Measurements from ENCODE around the gene AGL. TPM values are rescaled to one million over a fixed set of nuclear protein-coding genes. Genes with fewer than 3 reads are reported as not detected.
A peak's percentile ranks its signal among the peaks of the same experiment; 100 is the strongest.
"Not testable (repeated sequence)": the region's sequence is repeated elsewhere in the genome, so short reads cannot be mapped to it uniquely, and the experiment has no call there.

Gene AGL
- polyA plus RNA-seq (2013, experiment 1 of 2; ENCODE audit: insufficient read length), result 9.5 TPM
- 9.0 TPM for polyA plus RNA-seq (2013, experiment 2 of 2; ENCODE audit: insufficient read length)

GRCh38 chr1:99849744-99850458 lies at the start of gene AGL:
AGL (plus strand) TSS chr1:99850361; CDS start chr1:99851043, 682 bp downstream.
- DNase-seq, result peak; percentile 79

GRCh38 chr1:99801584-99801983 lies 48.6 kb upstream of the AGL start:
- no peak for DNase-seq

GRCh38 chr1:99806882-99807281 lies 43.3 kb upstream of the AGL start:
- DNase-seq, result no peak

GRCh38 chr1:99808391-99809115 lies 41.6 kb upstream of the AGL start:
- peak; percentile 96 for DNase-seq

GRCh38 chr1:99811075-99811474 lies 39.1 kb upstream of the AGL start:
- DNase-seq, result no peak

GRCh38 chr1:99811747-99812146 lies 38.4 kb upstream of the AGL start:
- no peak for DNase-seq

- no peak for DNase-seq
These were observed 35.7 kb upstream of the AGL start for GRCh38 chr1:99814373-99814900.

- no peak for DNase-seq
These were observed 33.5 kb upstream of the AGL start for GRCh38 chr1:99816656-99817055.

GRCh38 chr1:99818063-99818699 lies 32.0 kb upstream of the AGL start:
- peak; percentile 3 for DNase-seq

GRCh38 chr1:99820546-99820945 lies 29.6 kb upstream of the AGL start:
- no peak for DNase-seq

- no peak for DNase-seq
These were observed 25.1 kb upstream of the AGL start for GRCh38 chr1:99825098-99825497.

- no peak for DNase-seq
These were observed 24.5 kb upstream of the AGL start for GRCh38 chr1:99825702-99826101.

- no peak for DNase-seq
These were observed 22.2 kb upstream of the AGL start for GRCh38 chr1:99827970-99828369.

GRCh38 chr1:99829269-99829668 lies 20.9 kb upstream of the AGL start:
- DNase-seq, result no peak

- not testable (repeated sequence) for DNase-seq
These were observed 16.2 kb upstream of the AGL start for GRCh38 chr1:99833911-99834310.

- not testable (repeated sequence) for DNase-seq
These were observed 13.7 kb upstream of the AGL start for GRCh38 chr1:99836171-99837103.

GRCh38 chr1:99840353-99840752 lies 9.8 kb upstream of the AGL start:
- DNase-seq, result not testable (repeated sequence)

GRCh38 chr1:99843760-99844159 lies 6.4 kb upstream of the AGL start:
- no peak for DNase-seq

GRCh38 chr1:99845201-99845600 lies 5.0 kb upstream of the AGL start:
- not testable (repeated sequence) for DNase-seq

- DNase-seq, result no peak
These were observed 783 bp upstream of the AGL start for GRCh38 chr1:99849413-99849743.

GRCh38 chr1:99850459-99851291 lies 514 bp downstream of the AGL start:
- DNase-seq, result no peak

Measured in fibroblast of skin of abdomen (primary cell).